IPS-18c (cell line): ENCODE measurements around the gene UPK3BL2.
"Not testable (repeated sequence)": the region's sequence is repeated elsewhere in the genome, so short reads cannot be mapped to it uniquely, and the experiment has no call there.

Experiments
- H3K4me3 ChIP-seq: 2 replicates; pipeline ENCODE4 v1.7.0; 2013; ENCODE audit warnings: low read depth, mild to moderate bottlenecking, low read length, moderate library complexity; ENCODE audit not compliant: insufficient read depth
- H3K9me3 ChIP-seq: one replicate; pipeline ENCODE4 v1.6.1; 2013; ENCODE audit warnings: mild to moderate bottlenecking, low read length, moderate library complexity; ENCODE audit not compliant: control insufficient read depth, insufficient read depth

Gene UPK3BL2

GRCh38 chr7:102505298-102506185 is 38.0 kb downstream of the UPK3BL2 start:
- H3K4me3 ChIP-seq, H3K9me3 ChIP-seq: not testable (repeated sequence)

DNA sequence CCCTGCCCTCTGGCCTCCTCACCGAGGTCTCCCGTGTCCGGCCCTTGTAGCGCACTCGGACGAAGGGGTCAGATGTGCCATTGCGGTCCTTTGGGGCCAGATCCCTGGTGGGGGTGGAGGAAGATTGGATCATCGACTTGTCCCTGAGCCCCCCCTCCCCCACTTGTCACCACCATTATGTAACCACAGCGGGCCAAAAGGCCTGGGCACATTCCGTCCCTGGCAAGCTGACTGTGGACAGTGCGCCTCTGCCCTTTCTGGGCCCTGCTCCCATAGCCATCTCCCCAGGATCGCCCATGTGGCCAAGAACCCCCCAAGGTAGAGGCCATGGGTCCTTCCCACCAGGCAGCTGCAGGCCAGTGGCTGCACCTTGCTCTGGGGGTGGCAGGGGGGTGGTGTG is 40.4 kb downstream of the UPK3BL2 start:
- H3K4me3 ChIP-seq, H3K9me3 ChIP-seq: not testable (repeated sequence)

DNA sequence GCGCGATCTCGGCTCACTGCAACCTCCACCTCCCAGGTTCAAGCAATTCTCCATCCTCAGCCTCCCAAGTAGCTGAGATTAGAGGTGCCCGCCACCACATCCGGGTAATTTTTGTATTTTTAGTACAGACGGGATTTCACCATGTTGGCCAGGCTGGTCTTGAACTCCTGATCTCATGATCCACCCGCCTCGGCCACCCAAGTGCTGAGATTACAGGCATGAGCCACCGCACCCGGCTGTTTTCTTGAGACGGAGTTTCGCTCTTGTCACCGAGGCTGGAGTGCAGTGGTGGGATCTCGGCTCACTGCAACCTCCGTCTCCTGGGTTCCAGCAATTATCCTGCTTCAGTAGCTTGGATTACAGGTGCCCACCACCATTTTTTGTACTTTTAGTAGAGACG is 45.2 kb downstream of the UPK3BL2 start:
- H3K4me3 ChIP-seq, H3K9me3 ChIP-seq: not testable (repeated sequence)

- H3K4me3 ChIP-seq, H3K9me3 ChIP-seq: not testable (repeated sequence)
Measured at GRCh38 chr7:102497308-102497707, 46.2 kb downstream of the UPK3BL2 start.

GRCh38 chr7:102496861-102497260 is 46.6 kb downstream of the UPK3BL2 start:
- not testable (repeated sequence) for H3K4me3 ChIP-seq, H3K9me3 ChIP-seq

DNA sequence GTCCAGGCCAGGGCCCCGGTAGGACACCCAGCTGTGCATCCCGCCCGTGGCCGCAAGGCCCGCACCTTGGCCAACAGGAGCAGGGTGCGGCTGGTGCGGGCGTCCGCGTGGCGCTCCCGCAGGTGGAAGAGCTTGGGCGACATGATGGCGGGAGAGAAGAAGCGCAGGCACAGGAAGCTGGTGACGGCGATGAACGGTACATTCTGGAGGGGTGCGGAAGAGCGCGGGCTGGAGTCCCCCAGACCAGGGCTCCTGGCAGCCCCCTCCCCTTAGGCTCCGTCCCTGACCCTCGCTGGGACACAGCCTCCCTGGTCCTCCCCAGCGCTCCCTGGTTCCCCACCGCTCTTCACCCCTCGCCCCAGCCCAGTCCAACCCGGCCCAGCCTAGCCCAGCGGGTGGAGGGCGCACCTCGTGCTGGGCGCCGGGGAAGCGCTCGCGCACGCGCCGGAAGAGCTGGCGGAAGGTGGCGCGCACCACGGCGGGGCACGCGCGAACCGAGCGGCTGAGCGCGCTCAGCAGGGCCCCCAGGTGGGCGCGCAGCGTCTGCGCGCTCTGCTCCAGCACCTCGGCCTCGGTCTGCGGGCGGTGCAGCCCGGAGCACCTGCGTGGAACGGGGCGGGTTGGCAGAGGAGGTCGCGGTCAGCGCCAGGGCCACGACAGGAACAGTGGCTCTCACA is 48.9 kb downstream of the UPK3BL2 start:
- H3K4me3 ChIP-seq, H3K9me3 ChIP-seq: not testable (repeated sequence)

DNA sequence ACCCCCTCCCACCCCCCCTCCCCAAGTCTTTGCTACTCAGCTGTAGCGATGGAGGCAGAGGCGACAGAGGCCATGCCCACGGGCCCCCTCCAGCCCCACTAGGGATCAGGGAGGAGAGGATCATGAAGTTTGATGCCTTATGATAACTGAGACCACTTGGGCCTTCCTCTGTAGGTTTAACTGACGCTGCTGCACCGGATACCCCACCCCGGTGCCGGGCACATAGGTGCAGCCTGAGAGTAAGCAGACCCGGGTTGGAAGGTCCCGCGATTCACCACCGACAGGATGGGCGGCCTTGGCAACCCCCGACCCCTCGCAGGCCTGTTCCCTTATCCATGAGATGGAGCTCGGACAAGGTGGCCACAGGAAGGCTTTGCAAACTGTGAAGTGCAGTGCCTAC is 49.5 kb downstream of the UPK3BL2 start:
- not testable (repeated sequence) for H3K4me3 ChIP-seq, H3K9me3 ChIP-seq

DNA sequence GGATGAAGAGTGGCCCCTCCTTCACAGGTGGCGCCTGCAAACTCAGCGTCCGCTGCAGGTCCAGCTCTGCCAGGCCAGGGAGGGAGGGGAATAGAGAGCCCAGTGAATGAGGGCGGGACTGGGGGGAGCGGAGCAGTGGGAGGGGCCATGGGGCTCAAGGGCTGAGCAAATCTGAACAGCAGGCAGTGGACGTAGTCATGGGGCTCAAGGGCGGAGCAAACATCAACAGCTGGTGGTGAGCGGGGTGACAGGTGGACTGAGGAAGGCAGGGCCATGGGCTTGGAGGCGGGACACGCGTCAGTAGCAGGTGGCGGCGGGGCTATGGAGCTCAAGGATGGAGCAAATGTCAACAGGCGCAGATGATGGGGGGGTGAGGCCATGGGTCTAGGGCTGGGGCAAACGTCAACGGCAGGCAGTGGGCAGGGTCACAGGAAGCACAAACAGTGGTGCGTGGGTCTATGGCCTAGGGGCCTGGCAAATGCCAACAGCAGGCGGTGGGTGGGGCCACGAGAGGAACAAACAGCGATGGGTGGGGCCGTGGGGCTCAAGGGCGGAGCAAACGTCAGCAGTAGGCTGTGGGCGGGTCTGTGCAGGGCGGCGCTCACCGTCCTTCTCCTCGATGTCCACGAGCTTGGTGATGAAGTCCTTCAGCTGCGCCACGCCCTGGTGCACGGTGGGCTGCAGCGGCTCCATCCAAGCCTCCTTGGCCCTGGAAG is 50.1 kb downstream of the UPK3BL2 start:
- not testable (repeated sequence) for H3K4me3 ChIP-seq, H3K9me3 ChIP-seq

- H3K9me3 ChIP-seq, H3K4me3 ChIP-seq: not testable (repeated sequence)
Measured at GRCh38 chr7:102490529-102491075, 52.9 kb downstream of the UPK3BL2 start.
